ENCODE measurements around the gene COQ8B. TPM values are rescaled to one million over a fixed set of nuclear protein-coding genes. Genes with fewer than 3 reads are reported as not detected.
"Not testable (repeated sequence)": the region's sequence is repeated elsewhere in the genome, so short reads cannot be mapped to it uniquely, and the experiment has no call there.

COQ8B gene
- total and polyA plus RNA-seq, 3 experiments from 2014 or later: 17.3 to 25.7 (median 20.6) TPM

- Mint-ChIP-seq H3K4me1 (no peaks in the 10 kb centered on the region), H3K4me3 (no peak overlapping the region), H3K27me3 (no peaks in the 10 kb centered on the region), H3K9me3 (no peaks in the 10 kb centered on the region), H3K27ac (no peak overlapping the region), H3K36me3 (peaks cover 10 to 78% (median 23%) of the 10 kb centered on the region in 3 donors)
- DNase-seq: no peak
- Histone ChIP-seq H3K27ac (ENCODE audit: low read depth, low read length) (no peak overlapping the region), H3K27me3 (ENCODE audit: insufficient read depth, low read length, poor library complexity, severe bottlenecking) (no peaks in the 10 kb centered on the region), H3K36me3 (ENCODE audit: insufficient read depth, low read length) (peaks cover 17% of the 10 kb centered on the region), H3K9me3 (ENCODE audit: low read length) (no peaks in the 10 kb centered on the region), H3K4me1 (ENCODE audit: insufficient read depth, low read length) (no peaks in the 10 kb centered on the region), H3K4me3 (ENCODE audit: low read length) (no peak overlapping the region)
- POLR2A ChIA-PET: interaction anchor here (0.9 kb wide), 1 partner anchor 20 kb away, joined by 4 read pairs; no protein-coding TSS in a partner anchor
- CTCF ChIA-PET: interaction anchor here (1.7 kb wide), 1 partner anchor 74 kb away, joined by 3 read pairs; no protein-coding TSS in a partner anchor
Measured at GRCh38 chr19:40733149-40733548, 16.5 kb upstream of the COQ8B start.

GRCh38 chr19:40732304-40732703 lies 15.6 kb upstream of the COQ8B start:
- H3K27me3 ChIP-seq (ENCODE audit: insufficient read depth, low read length, poor library complexity, severe bottlenecking); H3K4me1 ChIP-seq (ENCODE audit: insufficient read depth, low read length); H3K4me3 Mint-ChIP-seq; H3K27me3 Mint-ChIP-seq; H3K4me3 ChIP-seq (ENCODE audit: low read length); CTCF ChIA-PET; H3K27ac ChIP-seq (ENCODE audit: low read depth, low read length); H3K4me1 Mint-ChIP-seq; H3K9me3 Mint-ChIP-seq; H3K27ac Mint-ChIP-seq; DNase-seq; H3K9me3 ChIP-seq (ENCODE audit: low read length): not testable (repeated sequence)
- peaks cover 10 to 80% (median 21%) of the 10 kb centered on the region in 3 donors for H3K36me3 Mint-ChIP-seq
- POLR2A ChIA-PET: interaction anchor here (0.6 kb wide), 1 partner anchor 47 kb away, joined by 3 read pairs; no protein-coding TSS in a partner anchor
- H3K36me3 ChIP-seq (ENCODE audit: insufficient read depth, low read length): peaks cover 14% of the 10 kb centered on the region

- DNase-seq; H3K27ac ChIP-seq (ENCODE audit: low read depth, low read length); H3K27ac Mint-ChIP-seq; H3K4me3 ChIP-seq (ENCODE audit: low read length); H3K27me3 Mint-ChIP-seq; H3K4me1 Mint-ChIP-seq; H3K4me1 ChIP-seq (ENCODE audit: insufficient read depth, low read length); POLR2A ChIA-PET; H3K9me3 ChIP-seq (ENCODE audit: low read length); H3K9me3 Mint-ChIP-seq; H3K27me3 ChIP-seq (ENCODE audit: insufficient read depth, low read length, poor library complexity, severe bottlenecking); H3K4me3 Mint-ChIP-seq: not testable (repeated sequence)
- CTCF ChIA-PET: interaction anchor here (0.8 to 1.7 kb wide), 2 partner anchors 9 to 95 kb away, joined by 3 to 5 read pairs; no protein-coding TSS in a partner anchor
- peaks cover 11% of the 10 kb centered on the region for H3K36me3 ChIP-seq (ENCODE audit: insufficient read depth, low read length)
- peaks cover 4 to 76% (median 18%) of the 10 kb centered on the region in 3 donors for H3K36me3 Mint-ChIP-seq
Measured at GRCh38 chr19:40730065-40730464, 13.4 kb upstream of the COQ8B start.

GRCh38 chr19:40726279-40726678 lies 9.6 kb upstream of the COQ8B start:
- H3K4me1 Mint-ChIP-seq: peaks cover 8 to 24% (median 21%) of the 10 kb centered on the region in 3 donors
- no peak for DNase-seq
- ChIA-PET POLR2A (no interaction called here), CTCF (no interaction called here)
- no peak overlapping the region for H3K27ac ChIP-seq (ENCODE audit: low read depth, low read length)
- no peaks in the 10 kb centered on the region for H3K4me1 ChIP-seq (ENCODE audit: insufficient read depth, low read length)
- peaks cover 3 to 70% (median 17%) of the 10 kb centered on the region in 3 donors for H3K36me3 Mint-ChIP-seq
- H3K27me3 ChIP-seq (ENCODE audit: insufficient read depth, low read length, poor library complexity, severe bottlenecking): no peaks in the 10 kb centered on the region
- no peak overlapping the region for H3K27ac Mint-ChIP-seq
- no peaks in the 10 kb centered on the region for H3K9me3 Mint-ChIP-seq
- H3K4me3 ChIP-seq (ENCODE audit: low read length): no peak overlapping the region
- H3K9me3 ChIP-seq (ENCODE audit: low read length): no peaks in the 10 kb centered on the region
- no peaks in the 10 kb centered on the region for H3K27me3 Mint-ChIP-seq
- peak overlapping the region in 1 of 7 donors; percentile 30 for H3K4me3 Mint-ChIP-seq
- H3K36me3 ChIP-seq (ENCODE audit: insufficient read depth, low read length): no peaks in the 10 kb centered on the region

GRCh38 chr19:40724855-40725254 lies 8.2 kb upstream of the COQ8B start:
- CTCF ChIA-PET: no interaction called here
- Mint-ChIP-seq H3K36me3 (peaks cover 0 to 63% (median 15%) of the 10 kb centered on the region in 3 donors), H3K27ac (no peak overlapping the region), H3K4me1 (peaks cover 18 to 37% (median 35%) of the 10 kb centered on the region in 3 donors), H3K27me3 (peaks cover 0 to 2% of the 10 kb centered on the region in 2 donors), H3K4me3 (no peak overlapping the region), H3K9me3 (no peaks in the 10 kb centered on the region)
- no peaks in the 10 kb centered on the region for H3K36me3 ChIP-seq (ENCODE audit: insufficient read depth, low read length)
- H3K27ac ChIP-seq (ENCODE audit: low read depth, low read length): no peak overlapping the region
- no peaks in the 10 kb centered on the region for H3K27me3 ChIP-seq (ENCODE audit: insufficient read depth, low read length, poor library complexity, severe bottlenecking)
- H3K4me3 ChIP-seq (ENCODE audit: low read length): no peak overlapping the region
- POLR2A ChIA-PET: no interaction called here
- DNase-seq: no peak
- peaks cover 12% of the 10 kb centered on the region for H3K4me1 ChIP-seq (ENCODE audit: insufficient read depth, low read length)
- no peaks in the 10 kb centered on the region for H3K9me3 ChIP-seq (ENCODE audit: low read length)

- no peak overlapping the region for H3K27ac ChIP-seq (ENCODE audit: low read depth, low read length)
- Mint-ChIP-seq H3K27ac (peak overlapping the region in 2 of 8 donors; percentile 51 to 71), H3K27me3 (peaks cover 0 to 2% of the 10 kb centered on the region in 2 donors), H3K36me3 (peaks cover 0 to 60% (median 15%) of the 10 kb centered on the region in 3 donors), H3K4me1 (peaks cover 23 to 43% (median 40%) of the 10 kb centered on the region in 3 donors), H3K4me3 (peak overlapping the region in 1 of 7 donors; percentile 54), H3K9me3 (no peaks in the 10 kb centered on the region)
- ChIA-PET POLR2A (no interaction called here), CTCF (no interaction called here)
- no peak for DNase-seq
- H3K27me3 ChIP-seq (ENCODE audit: insufficient read depth, low read length, poor library complexity, severe bottlenecking): no peaks in the 10 kb centered on the region
- peaks cover 16% of the 10 kb centered on the region for H3K4me1 ChIP-seq (ENCODE audit: insufficient read depth, low read length)
- no peaks in the 10 kb centered on the region for H3K9me3 ChIP-seq (ENCODE audit: low read length)
- H3K36me3 ChIP-seq (ENCODE audit: insufficient read depth, low read length): no peaks in the 10 kb centered on the region
- no peak overlapping the region for H3K4me3 ChIP-seq (ENCODE audit: low read length)
Measured at GRCh38 chr19:40724315-40724714, 7.6 kb upstream of the COQ8B start.

GRCh38 chr19:40723661-40724254 lies 7.1 kb upstream of the COQ8B start:
- H3K4me3 Mint-ChIP-seq: no peak overlapping the region
- Histone ChIP-seq H3K36me3 (ENCODE audit: insufficient read depth, low read length) (no peaks in the 10 kb centered on the region), H3K27ac (ENCODE audit: low read depth, low read length) (no peak overlapping the region), H3K4me1 (ENCODE audit: insufficient read depth, low read length) (peaks cover 21% of the 10 kb centered on the region), H3K9me3 (ENCODE audit: low read length) (no peaks in the 10 kb centered on the region), H3K4me3 (ENCODE audit: low read length) (no peak overlapping the region), H3K27me3 (ENCODE audit: insufficient read depth, low read length, poor library complexity, severe bottlenecking) (no peaks in the 10 kb centered on the region)
- no peak overlapping the region for H3K27ac Mint-ChIP-seq
- no peak for DNase-seq
- H3K9me3 Mint-ChIP-seq: no peaks in the 10 kb centered on the region
- peaks cover 0 to 2% of the 10 kb centered on the region in 2 donors for H3K27me3 Mint-ChIP-seq
- peaks cover 0 to 57% (median 15%) of the 10 kb centered on the region in 3 donors for H3K36me3 Mint-ChIP-seq
- ChIA-PET CTCF (no interaction called here), POLR2A (no interaction called here)
- H3K4me1 Mint-ChIP-seq: peaks cover 25 to 48% (median 46%) of the 10 kb centered on the region in 3 donors

- POLR2A ChIA-PET: no interaction called here
- Histone ChIP-seq H3K36me3 (ENCODE audit: insufficient read depth, low read length) (no peaks in the 10 kb centered on the region), H3K9me3 (ENCODE audit: low read length) (no peaks in the 10 kb centered on the region), H3K27ac (ENCODE audit: low read depth, low read length) (no peak overlapping the region), H3K4me3 (ENCODE audit: low read length) (no peak overlapping the region), H3K4me1 (ENCODE audit: insufficient read depth, low read length) (peaks cover 37% of the 10 kb centered on the region), H3K27me3 (ENCODE audit: insufficient read depth, low read length, poor library complexity, severe bottlenecking) (no peaks in the 10 kb centered on the region)
- DNase-seq: no peak
- Mint-ChIP-seq H3K27ac (peak overlapping the region in 2 of 8 donors; percentile 33 to 52), H3K4me3 (peak overlapping the region in 1 of 7 donors; percentile 40), H3K27me3 (peaks cover 0 to 2% of the 10 kb centered on the region in 2 donors), H3K9me3 (no peaks in the 10 kb centered on the region), H3K4me1 (peaks cover 35 to 61% (median 60%) of the 10 kb centered on the region in 3 donors), H3K36me3 (peaks cover 0 to 45% (median 13%) of the 10 kb centered on the region in 3 donors)
- CTCF ChIA-PET: interaction anchor here (0.6 to 1.5 kb wide), 3 partner anchors 8 to 85 kb away, joined by 3 to 5 read pairs (median 3); no protein-coding TSS in a partner anchor
Measured at GRCh38 chr19:40721936-40722661, 5.4 kb upstream of the COQ8B start.
